H9 (cell line): ENCODE results near the gene NRIP3. TPM values are rescaled to one million over a fixed set of nuclear protein-coding genes. Genes with fewer than 3 reads are reported as not detected.

Source experiments
- DNase-seq: peaks from one replicate; pipeline ENCODE4 v3.0.0-alpha.2; 2017
- H2AFZ ChIP-seq: one replicate; pipeline ENCODE4 v1.6.1; 2013; ENCODE audit warnings: mild to moderate bottlenecking, low read length, control low read depth, moderate library complexity
- H2AK5ac ChIP-seq: 2 replicates; pipeline ENCODE4 v1.6.1; 2013; ENCODE audit warnings: low read length, control low read depth, mixed read lengths; ENCODE audit not compliant: insufficient read length
- H2BK120ac ChIP-seq: one replicate; pipeline ENCODE4 v1.6.1; 2013; ENCODE audit warnings: low read depth, mild to moderate bottlenecking, low read length, control low read depth, inconsistent platforms; ENCODE audit not compliant: poor library complexity, severe bottlenecking
- H2BK12ac ChIP-seq: 2 replicates; pipeline ENCODE4 v1.6.1; 2013; ENCODE audit warnings: low read length, control low read depth, mixed read lengths, low read depth; ENCODE audit not compliant: insufficient read length
- H2BK15ac ChIP-seq: 2 replicates; pipeline ENCODE4 v1.6.1; 2013; ENCODE audit warnings: low read depth, low read length, control low read depth
- H2BK20ac ChIP-seq: one replicate; pipeline ENCODE4 v1.6.1; 2013; ENCODE audit warnings: low read depth, mild to moderate bottlenecking, low read length, control low read depth, inconsistent platforms; ENCODE audit not compliant: poor library complexity, severe bottlenecking
- H2BK5ac ChIP-seq: 2 replicates; pipeline ENCODE4 v1.6.1; 2013; ENCODE audit warnings: low read length, control low read depth, mixed read lengths; ENCODE audit not compliant: insufficient read length
- H3K14ac ChIP-seq: 2 replicates; pipeline ENCODE4 v1.6.1; 2013; ENCODE audit warnings: low read length, control low read depth; ENCODE audit not compliant: insufficient read depth
- H3K18ac ChIP-seq: 2 replicates; pipeline ENCODE4 v1.6.1; 2013; ENCODE audit warnings: low read depth, mild to moderate bottlenecking, mixed read lengths, low read length, control low read depth; ENCODE audit not compliant: insufficient read length
- H3K23ac ChIP-seq: 2 replicates; pipeline ENCODE4 v1.6.1; 2013; ENCODE audit warnings: low read length, control low read depth, mixed read lengths, low read depth; ENCODE audit not compliant: insufficient read length
- H3K23me2 ChIP-seq: 2 replicates; pipeline ENCODE4 v1.6.1; 2013; ENCODE audit warnings: low read depth, mild to moderate bottlenecking, mixed read lengths, low read length, control low read depth; ENCODE audit not compliant: insufficient read length, poor library complexity, severe bottlenecking
- H3K27ac ChIP-seq: 2 replicates; pipeline ENCODE4 v1.5.1; 2013; ENCODE audit warnings: low read length, control low read depth, mixed read lengths, low read depth; ENCODE audit not compliant: insufficient read length
- H3K27me3 ChIP-seq: 2 replicates; pipeline ENCODE4 v1.6.1; 2013; ENCODE audit warnings: low read length, control low read depth, inconsistent platforms; ENCODE audit not compliant: insufficient read depth
- H3K4ac ChIP-seq: 2 replicates; pipeline ENCODE4 v1.6.1; 2013; ENCODE audit warnings: low read depth, mild to moderate bottlenecking, control low read depth, inconsistent platforms, low read length, moderate library complexity
- H3K4me1 ChIP-seq: 2 replicates; pipeline ENCODE4 v1.6.1; 2013; ENCODE audit warnings: low read length, control low read depth, inconsistent platforms; ENCODE audit not compliant: insufficient read depth
- H3K4me2 ChIP-seq: 2 replicates; pipeline ENCODE4 v1.6.1; 2013; ENCODE audit warnings: low read length, control low read depth, mixed read lengths; ENCODE audit not compliant: insufficient read length, insufficient read depth
- H3K56ac ChIP-seq: 2 replicates; pipeline ENCODE4 v1.6.1; 2013; ENCODE audit warnings: low read depth, mild to moderate bottlenecking, mixed read lengths, low read length, control low read depth; ENCODE audit not compliant: insufficient read length
- H3K79me1 ChIP-seq: 2 replicates; pipeline ENCODE4 v1.6.1; 2013; ENCODE audit warnings: low read depth, mild to moderate bottlenecking, moderate library complexity, low read length, control low read depth, inconsistent platforms; ENCODE audit not compliant: insufficient read depth, poor library complexity, severe bottlenecking
- H3K79me2 ChIP-seq: 2 replicates; pipeline ENCODE4 v1.6.1; 2013; ENCODE audit warnings: low read length, control low read depth, inconsistent platforms; ENCODE audit not compliant: insufficient read depth
- H3K9ac ChIP-seq: 2 replicates; pipeline ENCODE4 v1.6.1; 2013; ENCODE audit warnings: low read length, control low read depth, mixed read lengths; ENCODE audit not compliant: insufficient read length; ENCODE audit errors: extremely low read depth
- H3K9me3 ChIP-seq: one replicate; pipeline ENCODE4 v1.6.1; 2013; ENCODE audit warnings: low read depth, low read length, inconsistent platforms; ENCODE audit not compliant: control insufficient read depth
- H3T11ph ChIP-seq: one replicate; pipeline ENCODE4 v1.6.1; 2013; ENCODE audit warnings: mild to moderate bottlenecking, low read length, control low read depth, inconsistent platforms
- H4K20me1 ChIP-seq: one replicate; pipeline ENCODE4 v1.6.1; 2013; ENCODE audit not compliant: control insufficient read depth, insufficient read length, insufficient read depth
- H4K5ac ChIP-seq: 2 replicates; pipeline ENCODE4 v1.6.1; 2013; ENCODE audit warnings: low read depth, mild to moderate bottlenecking, mixed read lengths, low read length, control low read depth; ENCODE audit not compliant: insufficient read length
- H4K8ac ChIP-seq: replicated peaks from 2 replicates; pipeline ENCODE4 v1.6.1; 2013; ENCODE audit warnings: low read length, control low read depth, mixed read lengths, low read depth; ENCODE audit not compliant: insufficient read length
- H4K91ac ChIP-seq: 2 replicates; pipeline ENCODE4 v1.6.1; 2013; ENCODE audit warnings: low read depth, mild to moderate bottlenecking, moderate library complexity, mixed read lengths, low read length, control low read depth; ENCODE audit not compliant: insufficient read length
- H3K27ac Mint-ChIP-seq, 3 experiments: 2 replicates in 2 of 3; 3 replicates in 1 of 3; pipeline ENCODE4 v1.8.0; 2020 to 2021; ENCODE audit warnings: mixed read lengths in 3 of 3, mild to moderate bottlenecking in 1 of 3, moderate library complexity in 1 of 3
- H3K27me3 Mint-ChIP-seq: 2 replicates; pipeline ENCODE4 v1.8.0; 2021; ENCODE audit warnings: low read depth, mild to moderate bottlenecking, moderate library complexity, mixed read lengths
- H3K36me3 Mint-ChIP-seq, 3 experiments: 2 replicates in 2 of 3; 3 replicates in 1 of 3; pipeline ENCODE4 v1.8.0; 2020 to 2021; ENCODE audit warnings: low read depth in 3 of 3, mixed read lengths in 3 of 3; ENCODE audit not compliant: insufficient read depth in 1 of 3
- H3K4me1 Mint-ChIP-seq, 2 experiments: 2 replicates each; pipeline ENCODE4 v1.8.0; 2020; ENCODE audit warnings: mixed read lengths in 2 of 2
- H3K4me3 Mint-ChIP-seq, 2 experiments: 2 replicates in 1 of 2; 3 replicates in 1 of 2; pipeline ENCODE4 v1.8.0; 2020 to 2021; ENCODE audit warnings: mild to moderate bottlenecking in 2 of 2, mixed read lengths in 2 of 2, moderate library complexity in 1 of 2
- H3K9me3 Mint-ChIP-seq, 2 experiments: 2 replicates in 1 of 2; 3 replicates in 1 of 2; pipeline ENCODE4 v1.8.0; 2020; ENCODE audit warnings: mild to moderate bottlenecking in 2 of 2, mixed read lengths in 2 of 2, moderate library complexity in 1 of 2
- WGBS: extraction: QIAGEN DNeasy Blood & Tissue Kit; methylation state at CpG from one replicate; pipeline ENCODE4 v1.1.7; 2013; ENCODE audit warnings: missing lambda C conversion rate, low lambda C conversion rate, mixed read lengths; ENCODE audit not compliant: insufficient read length; ENCODE audit errors: extremely low coverage; 5-methylcytosine and 5-hydroxymethylcytosine counted together
- long read RNA-seq: library from polyadenylated mRNA; unstranded; transcript quantifications from one replicate; pipeline ENCODE4 v2.0.0, GENCODE V29; 2020
- total RNA-seq: library from RNA; stranded (reverse); gene quantifications from 2 replicates; pipeline ENCODE4 v1.2.1, GENCODE V29; 2021
- TF ChIP-seq, protein P1 (sequence below): fragments of 200-600 bp; sonication (generic); conservative IDR thresholded peaks from 3 replicates; pipeline ENCODE4 v1.8.0; 2021; ENCODE audit warnings: antibody characterized with exemption, mild to moderate bottlenecking

The NRIP3 gene
- total RNA-seq, result 4.2 and 4.3 TPM in 2 replicates
- long read RNA-seq, transcript NRIP3-201 (7 exons, 3,809 nt), result major isoform, 27 of 48 reads
- long read RNA-seq, partial matches to known transcripts, result 3 of 48 reads
- long read RNA-seq, other reads (novel, unspliced or antisense), result 18 of 48 reads

DNA sequence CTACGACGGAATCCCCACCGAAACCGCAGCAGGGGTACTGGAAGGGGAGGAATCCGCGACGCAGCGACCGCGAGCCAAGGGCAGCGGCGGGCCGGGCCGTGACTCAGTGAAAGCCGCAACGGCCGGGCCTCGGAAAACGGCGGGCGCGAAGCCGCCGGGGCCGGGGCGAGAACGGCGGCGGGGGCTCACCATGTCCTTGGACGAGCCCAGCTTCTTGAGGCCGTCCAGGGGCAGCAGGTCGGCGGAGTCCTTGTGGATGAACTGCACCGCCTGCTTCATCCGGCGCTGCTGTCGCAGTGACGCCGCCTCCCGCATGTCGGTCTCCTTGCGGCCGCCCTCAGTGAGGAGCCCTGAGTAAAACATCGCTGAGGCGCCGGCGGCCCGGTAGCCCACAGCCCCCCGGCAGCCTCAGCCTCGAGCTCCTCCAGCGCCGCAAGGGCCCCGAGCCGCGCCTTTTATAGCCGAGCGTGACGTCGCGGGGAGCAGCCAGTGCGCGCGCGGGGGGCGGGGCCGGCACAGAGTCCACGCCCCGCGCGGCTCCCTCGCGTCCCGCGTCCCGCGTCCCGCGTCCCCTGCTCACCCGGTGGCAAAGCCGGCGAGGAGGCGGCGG, at the start of gene NRIP3:
TSS of gene NRIP3 (minus strand) at position 429 of the 610 bp plus-strand sequence. CDS start at position 363, 66 bp downstream.
- Histone ChIP-seq H3K23ac (no peak within 1 kb of the TSS), H3K27me3 (peaks cover 27% of the 10 kb centered on the region), H4K8ac (no peak within 1 kb of the TSS), H3K56ac (no peak within 1 kb of the TSS), H2AFZ (no peak within 1 kb of the TSS), H2BK15ac (no peak within 1 kb of the TSS), H2BK12ac (no peak within 1 kb of the TSS), H4K5ac (no peak within 1 kb of the TSS), H3K23me2 (peaks cover 8% of the 10 kb centered on the region), H3K79me1 (no peaks in the 10 kb centered on the region), H2BK120ac (no peak within 1 kb of the TSS), H2AK5ac (no peak within 1 kb of the TSS), H2BK5ac (no peak within 1 kb of the TSS), H2BK20ac (no peak within 1 kb of the TSS), H3K9me3 (no peaks in the 10 kb centered on the region), H4K91ac (no peak within 1 kb of the TSS), H4K20me1 (no peaks in the 10 kb centered on the region), H3K79me2 (no peaks in the 10 kb centered on the region), H3K27ac (no peak within 1 kb of the TSS), H3K18ac (no peak within 1 kb of the TSS), H3K14ac (peak within 1 kb of the TSS; percentile 24; the same call in 1 of the 2 replicates), H3T11ph (no peak within 1 kb of the TSS), H3K4me2 (peak within 1 kb of the TSS; percentile 83), H3K4me1 (no peaks in the 10 kb centered on the region), H3K9ac (no peak within 1 kb of the TSS), H3K4ac (no peak within 1 kb of the TSS)
- Mint-ChIP-seq H3K27ac (no peak within 1 kb of the TSS), H3K4me1 (peaks cover 4 to 15% of the 10 kb centered on the region in 2 experiments), H3K9me3 (no peaks in the 10 kb centered on the region), H3K27me3 (peaks cover 80% of the 10 kb centered on the region), H3K4me3 (peak within 1 kb of the TSS; percentile 55 to 82), H3K36me3 (no peaks in the 10 kb centered on the region)
- WGBS, result no CpG with 5 or more reads among the region's 83 CpGs
- DNase-seq, result peak; percentile 61
- TF ChIP-seq, protein P1, sequence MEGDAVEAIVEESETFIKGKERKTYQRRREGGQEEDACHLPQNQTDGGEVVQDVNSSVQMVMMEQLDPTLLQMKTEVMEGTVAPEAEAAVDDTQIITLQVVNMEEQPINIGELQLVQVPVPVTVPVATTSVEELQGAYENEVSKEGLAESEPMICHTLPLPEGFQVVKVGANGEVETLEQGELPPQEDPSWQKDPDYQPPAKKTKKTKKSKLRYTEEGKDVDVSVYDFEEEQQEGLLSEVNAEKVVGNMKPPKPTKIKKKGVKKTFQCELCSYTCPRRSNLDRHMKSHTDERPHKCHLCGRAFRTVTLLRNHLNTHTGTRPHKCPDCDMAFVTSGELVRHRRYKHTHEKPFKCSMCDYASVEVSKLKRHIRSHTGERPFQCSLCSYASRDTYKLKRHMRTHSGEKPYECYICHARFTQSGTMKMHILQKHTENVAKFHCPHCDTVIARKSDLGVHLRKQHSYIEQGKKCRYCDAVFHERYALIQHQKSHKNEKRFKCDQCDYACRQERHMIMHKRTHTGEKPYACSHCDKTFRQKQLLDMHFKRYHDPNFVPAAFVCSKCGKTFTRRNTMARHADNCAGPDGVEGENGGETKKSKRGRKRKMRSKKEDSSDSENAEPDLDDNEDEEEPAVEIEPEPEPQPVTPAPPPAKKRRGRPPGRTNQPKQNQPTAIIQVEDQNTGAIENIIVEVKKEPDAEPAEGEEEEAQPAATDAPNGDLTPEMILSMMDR, result no peak
